MCF 10A (cell line): ENCODE measurements around the gene LBX1. TPM values are rescaled to one million over a fixed set of nuclear protein-coding genes. Genes with fewer than 3 reads are reported as not detected.

Experiments used
- BruUV-seq: library from RNA; stranded (reverse); fragments of 400-500 nt; replicated peaks from 2 replicates; lab custom pipeline; 2021; lab: Mats Ljungman, UMichigan
- CTCF ChIA-PET: fragments of 300-600 bp; sonication (Branson Sonifier 250); formaldehyde crosslinking; extraction: SDS; loops from one replicate; lab custom pipeline; 2021; ENCODE audit warnings: antibody characterized with exemption, inconsistent platforms; lab: Yijun Ruan, JAX
- POLR2A ChIA-PET: fragments of 300-600, 350-650 bp; sonication (Branson Sonifier 250); formaldehyde crosslinking; extraction: SDS; loops from one replicate; lab custom pipeline; 2020; ENCODE audit warnings: antibody characterized with exemption, inconsistent platforms; lab: Yijun Ruan, JAX
- DNase-seq: peaks from one replicate; pipeline ENCODE4 v3.0.0-alpha.2; 2018; ENCODE audit not compliant: unreplicated experiment
- H3K27ac Mint-ChIP-seq: one replicate; pipeline ENCODE4 v1.8.0; 2022; ENCODE audit warnings: mild to moderate bottlenecking, low read depth, mixed read lengths; ENCODE audit not compliant: unreplicated experiment
- H3K27me3 Mint-ChIP-seq: one replicate; pipeline ENCODE4 v1.8.0; 2022; ENCODE audit warnings: mixed read lengths; ENCODE audit not compliant: insufficient read depth, unreplicated experiment
- H3K36me3 Mint-ChIP-seq: one replicate; pipeline ENCODE4 v1.8.0; 2022; ENCODE audit warnings: mild to moderate bottlenecking, moderate library complexity, mixed read lengths; ENCODE audit not compliant: insufficient read depth, unreplicated experiment
- H3K4me1 Mint-ChIP-seq: one replicate; pipeline ENCODE4 v1.8.0; 2022; ENCODE audit warnings: mixed read lengths; ENCODE audit not compliant: insufficient read depth, unreplicated experiment
- H3K4me3 Mint-ChIP-seq: one replicate; pipeline ENCODE4 v1.8.0; 2022; ENCODE audit warnings: mild to moderate bottlenecking, moderate library complexity, mixed read lengths; ENCODE audit not compliant: unreplicated experiment
- H3K9me3 Mint-ChIP-seq: one replicate; pipeline ENCODE4 v1.8.0; 2022; ENCODE audit warnings: mixed read lengths; ENCODE audit not compliant: unreplicated experiment
- intact Hi-C: fragments of 100-400 bp; cut with micrococcal nuclease; formaldehyde crosslinking; loops from 2 replicates; pipeline ENCODE4 v1.14.1; 2022
- total RNA-seq: library from RNA; stranded (reverse); gene quantifications from 2 replicates; pipeline ENCODE4 v1.2.3, GENCODE V29; 2022
- TF ChIP-seq, protein P1 (sequence below): fragments of 200-600 bp; IDR thresholded peaks from one replicate; pipeline ENCODE4 v1.8.0; 2022; ENCODE audit warnings: antibody characterized with exemption, mild to moderate bottlenecking; ENCODE audit not compliant: unreplicated experiment

LBX1 gene
- total RNA-seq, 1 experiment from 2014 or later = not detected

DNA sequence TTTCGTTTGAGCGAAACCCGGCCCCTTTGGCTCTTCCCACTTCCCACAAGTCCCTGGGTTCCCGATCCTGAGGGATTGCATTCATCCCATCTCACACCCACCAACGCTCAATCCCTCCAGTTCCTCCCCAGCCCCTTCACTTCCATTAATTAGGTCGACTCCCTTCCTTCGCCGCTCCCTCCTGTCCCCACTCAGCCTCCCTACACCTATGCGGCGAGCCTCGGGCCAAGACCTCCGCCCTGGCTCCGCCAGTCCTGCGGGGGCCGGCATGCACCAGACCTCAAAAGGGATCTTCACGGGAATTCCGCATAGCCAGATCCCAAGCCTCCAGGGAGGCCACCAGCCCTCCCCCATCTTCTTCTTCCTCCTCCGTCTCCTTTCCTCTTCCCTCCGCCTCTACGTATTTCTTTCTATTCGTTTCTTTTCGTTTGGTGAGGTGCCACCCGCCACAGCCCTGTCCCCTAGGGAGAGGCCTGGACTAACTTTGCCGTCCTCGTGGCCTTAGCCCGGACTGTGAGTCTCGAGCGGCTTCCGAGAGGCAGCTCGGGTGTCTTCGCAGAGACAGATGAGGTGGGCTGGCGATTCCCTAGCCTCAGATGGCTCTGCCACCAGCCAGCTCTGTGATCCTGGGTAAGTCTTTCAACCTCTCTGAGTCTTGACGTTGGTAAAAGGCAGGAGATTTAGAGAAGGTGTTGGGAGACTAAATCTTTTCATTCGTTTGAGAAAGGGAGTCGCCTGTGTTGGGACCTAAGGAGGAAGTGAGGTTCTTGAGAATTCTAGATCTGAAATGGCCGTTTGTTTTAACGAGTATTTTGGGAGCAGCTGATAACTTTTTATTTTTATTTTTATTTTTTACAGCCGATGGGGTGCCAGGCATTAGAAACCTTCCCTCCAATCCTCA is 8.1 kb upstream of the LBX1 start:
- Mint-ChIP-seq H3K9me3 (no peaks in the 10 kb centered on the region), H3K4me3 (no peak overlapping the region), H3K36me3 (no peaks in the 10 kb centered on the region), H3K4me1 (no peaks in the 10 kb centered on the region), H3K27ac (no peak overlapping the region), H3K27me3 (peaks cover 3% of the 10 kb centered on the region)
- ChIA-PET CTCF (no interaction called here), POLR2A (interaction anchor here (0.6 kb wide), 1 partner anchor 29 kb away, joined by 3 read pairs; no protein-coding TSS in a partner anchor)
- BruUV-seq = no TSS peak
- DNase-seq = no peak
- TF ChIP-seq, protein P1, sequence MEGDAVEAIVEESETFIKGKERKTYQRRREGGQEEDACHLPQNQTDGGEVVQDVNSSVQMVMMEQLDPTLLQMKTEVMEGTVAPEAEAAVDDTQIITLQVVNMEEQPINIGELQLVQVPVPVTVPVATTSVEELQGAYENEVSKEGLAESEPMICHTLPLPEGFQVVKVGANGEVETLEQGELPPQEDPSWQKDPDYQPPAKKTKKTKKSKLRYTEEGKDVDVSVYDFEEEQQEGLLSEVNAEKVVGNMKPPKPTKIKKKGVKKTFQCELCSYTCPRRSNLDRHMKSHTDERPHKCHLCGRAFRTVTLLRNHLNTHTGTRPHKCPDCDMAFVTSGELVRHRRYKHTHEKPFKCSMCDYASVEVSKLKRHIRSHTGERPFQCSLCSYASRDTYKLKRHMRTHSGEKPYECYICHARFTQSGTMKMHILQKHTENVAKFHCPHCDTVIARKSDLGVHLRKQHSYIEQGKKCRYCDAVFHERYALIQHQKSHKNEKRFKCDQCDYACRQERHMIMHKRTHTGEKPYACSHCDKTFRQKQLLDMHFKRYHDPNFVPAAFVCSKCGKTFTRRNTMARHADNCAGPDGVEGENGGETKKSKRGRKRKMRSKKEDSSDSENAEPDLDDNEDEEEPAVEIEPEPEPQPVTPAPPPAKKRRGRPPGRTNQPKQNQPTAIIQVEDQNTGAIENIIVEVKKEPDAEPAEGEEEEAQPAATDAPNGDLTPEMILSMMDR = no peak
- intact Hi-C loops = no loop called here

DNA sequence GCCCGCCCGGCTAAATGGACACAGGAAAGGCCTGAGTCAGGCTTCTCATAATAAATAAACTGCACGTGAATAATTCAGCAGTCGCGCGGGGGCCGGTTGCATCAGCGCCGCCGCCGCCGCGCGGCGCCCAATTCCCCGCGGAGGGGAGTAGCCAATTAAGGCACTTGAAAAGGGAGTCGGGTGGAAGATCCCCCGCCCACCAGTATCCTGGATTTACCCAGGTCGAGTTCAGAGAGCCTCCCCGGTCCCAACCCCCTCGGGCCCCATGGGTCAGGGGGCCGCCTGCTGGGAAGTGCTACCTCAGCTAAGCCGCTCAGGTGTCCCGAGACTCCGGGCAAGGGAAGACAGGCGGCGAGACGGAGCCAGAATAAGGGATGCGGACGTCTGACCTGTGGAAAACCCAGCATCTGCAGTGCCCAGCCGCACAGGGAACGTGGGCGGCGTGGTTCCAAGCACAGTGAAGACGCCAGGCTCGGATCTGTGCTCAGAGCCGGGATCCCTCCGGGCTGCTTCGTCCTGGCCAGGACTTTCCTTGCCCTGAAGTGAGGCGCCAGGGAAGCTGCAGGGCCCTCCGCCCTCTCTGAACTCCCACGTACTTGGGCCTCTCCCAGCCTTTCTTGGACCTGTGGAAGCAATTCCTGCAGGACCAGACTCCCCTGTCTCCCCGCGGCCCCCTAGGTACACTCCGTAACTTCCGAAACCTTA is 7.3 kb upstream of the LBX1 start:
- intact Hi-C loops = no loop called here
- POLR2A ChIA-PET = no interaction called here
- Mint-ChIP-seq H3K4me1 (no peaks in the 10 kb centered on the region), H3K4me3 (no peak overlapping the region), H3K27me3 (peaks cover 11% of the 10 kb centered on the region), H3K27ac (no peak overlapping the region), H3K36me3 (no peaks in the 10 kb centered on the region), H3K9me3 (no peaks in the 10 kb centered on the region)
- BruUV-seq = no TSS peak
- DNase-seq = no peak
- CTCF ChIA-PET = interaction anchor here (0.6 kb wide), 1 partner anchor 197 kb away, joined by 4 read pairs; no protein-coding TSS in a partner anchor
- TF ChIP-seq, protein P1 = no peak

DNA sequence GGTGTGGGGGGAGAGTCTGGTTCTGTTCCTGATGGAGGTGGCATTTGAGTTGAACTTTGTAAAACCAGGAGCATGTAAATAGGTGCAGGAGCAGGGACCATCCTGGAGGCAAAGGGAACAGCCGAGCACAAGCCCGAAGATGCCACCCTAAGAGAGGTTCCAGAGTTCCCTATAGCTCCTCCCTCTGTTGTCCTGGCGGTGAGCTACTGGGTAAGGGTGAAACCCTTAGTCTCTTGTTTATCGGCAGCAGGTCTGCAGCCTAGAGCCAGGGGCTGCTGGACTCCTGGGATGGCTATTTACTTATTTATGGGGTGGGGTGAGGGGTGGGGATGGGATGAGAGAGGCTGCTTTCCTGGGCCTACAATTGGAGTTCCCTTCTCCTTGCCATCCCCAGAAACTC is 6.5 kb upstream of the LBX1 start:
- POLR2A ChIA-PET = no interaction called here
- no peak overlapping the region for H3K4me3 Mint-ChIP-seq
- no peak for DNase-seq
- CTCF ChIA-PET = interaction anchor here (0.6 to 1.3 kb wide), 3 partner anchors 21 to 198 kb away, joined by 3 to 5 read pairs (median 4); no protein-coding TSS in a partner anchor
- intact Hi-C loops = no loop called here
- no peaks in the 10 kb centered on the region for H3K9me3 Mint-ChIP-seq
- H3K36me3 Mint-ChIP-seq = no peaks in the 10 kb centered on the region
- no peaks in the 10 kb centered on the region for H3K4me1 Mint-ChIP-seq
- TF ChIP-seq, protein P1 = no peak
- BruUV-seq = no TSS peak
- peaks cover 18% of the 10 kb centered on the region for H3K27me3 Mint-ChIP-seq
- no peak overlapping the region for H3K27ac Mint-ChIP-seq

DNA sequence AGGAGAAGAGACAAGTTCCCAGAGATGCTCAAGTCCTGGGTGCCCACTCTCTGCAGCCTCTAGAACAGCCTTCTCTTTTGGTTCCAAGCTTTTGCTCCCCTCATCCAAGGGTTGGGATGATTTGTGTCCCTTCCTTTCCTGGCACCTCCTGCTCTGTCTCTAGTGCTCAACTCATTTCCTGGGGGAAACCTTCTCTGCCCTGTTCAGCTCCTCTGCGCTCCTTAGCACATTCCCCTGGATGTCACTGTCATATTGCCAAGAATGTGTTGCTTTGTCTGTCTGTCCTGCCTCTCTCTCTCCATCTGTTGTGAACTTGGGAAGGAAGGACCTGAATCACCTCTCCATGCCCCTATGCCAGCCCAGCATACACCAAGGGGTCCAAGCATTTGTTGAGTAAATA is 5.1 kb upstream of the LBX1 start:
- ChIA-PET CTCF (interaction anchor here (0.7 to 1.5 kb wide), 3 partner anchors 20 to 547 kb away, joined by 3 to 8 read pairs (median 5); no protein-coding TSS in a partner anchor), POLR2A (no interaction called here)
- TF ChIP-seq, protein P1 = no peak
- Mint-ChIP-seq H3K27me3 (peaks cover 31% of the 10 kb centered on the region), H3K27ac (no peak overlapping the region), H3K36me3 (no peaks in the 10 kb centered on the region), H3K4me1 (peaks cover 1% of the 10 kb centered on the region), H3K9me3 (no peaks in the 10 kb centered on the region), H3K4me3 (no peak overlapping the region)
- DNase-seq = no peak
- intact Hi-C loops = no loop called here
- BruUV-seq = no TSS peak
